Activated effector memory CD4-positive, alpha-beta T cell treated with anti-CD3 and anti-CD28 coated beads, Interleukin-2, amount 50 U/mL, for 16 hours (primary cell): ENCODE data around the gene OVAAL.
A peak's percentile ranks its signal among the peaks of the same experiment; 100 is the strongest.

ENCODE experiments used
- DNase-seq: peaks from one replicate; pipeline ENCODE4 v3.0.0-alpha.2; 2020

OVAAL gene

DNA sequence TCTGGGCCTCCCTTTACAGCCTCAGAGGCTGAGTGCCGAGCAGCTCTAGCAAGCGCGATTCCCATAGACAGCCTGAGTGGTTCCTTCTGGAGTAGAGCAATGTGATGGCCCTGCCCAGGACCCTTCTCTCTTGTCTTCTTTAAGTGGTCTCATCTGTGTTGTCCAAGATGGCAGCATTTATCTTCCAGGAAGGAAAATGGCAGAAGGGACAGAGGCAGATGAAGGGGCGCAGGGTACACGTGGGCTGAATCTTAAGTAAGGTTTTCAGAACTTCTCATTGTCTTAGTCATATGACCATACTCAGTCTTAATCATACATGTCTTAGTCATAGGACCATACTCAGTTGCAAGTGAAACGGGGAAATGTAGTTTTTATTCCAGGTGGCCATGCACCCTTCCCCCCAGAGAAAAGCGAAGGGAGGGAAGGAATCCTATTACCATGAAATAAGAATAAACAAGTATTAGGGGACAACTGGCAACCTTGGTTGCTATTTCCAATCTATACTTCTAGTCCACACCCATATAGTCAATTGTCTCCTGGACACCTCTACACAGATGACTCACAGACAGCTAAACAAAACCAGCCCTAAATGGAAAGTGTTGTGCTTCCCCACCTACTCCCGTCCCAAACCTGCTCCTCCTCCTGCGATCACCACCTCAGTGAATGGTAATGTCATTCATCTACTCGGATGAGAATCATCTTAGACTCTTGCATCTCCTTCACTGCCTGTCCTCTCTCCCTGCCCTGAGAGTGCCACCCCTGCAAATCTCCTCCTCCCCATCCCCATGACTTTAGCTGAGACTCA lies 13.3 kb downstream of the OVAAL start:
- DNase-seq = peak; percentile 75

DNA sequence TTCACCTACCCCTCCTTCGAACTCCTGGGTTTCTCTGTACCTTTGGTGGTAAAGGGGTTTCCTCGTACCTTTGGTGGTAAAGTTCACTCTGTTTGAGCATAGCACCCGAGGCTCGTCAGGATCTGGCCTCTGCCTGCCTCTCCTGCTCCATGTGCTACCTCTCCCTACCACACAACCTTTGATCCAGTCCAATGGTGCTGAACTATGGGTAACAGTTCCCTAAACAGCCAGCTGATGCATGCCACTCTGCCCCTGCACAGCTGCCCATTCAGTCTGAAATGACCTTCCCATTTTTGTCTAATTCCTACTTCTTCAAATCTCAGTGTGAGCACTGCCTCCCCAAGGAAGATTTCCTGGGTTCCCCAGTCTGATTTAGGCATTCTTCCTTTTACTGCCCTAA lies 14.0 kb downstream of the OVAAL start:
- no peak for DNase-seq

DNA sequence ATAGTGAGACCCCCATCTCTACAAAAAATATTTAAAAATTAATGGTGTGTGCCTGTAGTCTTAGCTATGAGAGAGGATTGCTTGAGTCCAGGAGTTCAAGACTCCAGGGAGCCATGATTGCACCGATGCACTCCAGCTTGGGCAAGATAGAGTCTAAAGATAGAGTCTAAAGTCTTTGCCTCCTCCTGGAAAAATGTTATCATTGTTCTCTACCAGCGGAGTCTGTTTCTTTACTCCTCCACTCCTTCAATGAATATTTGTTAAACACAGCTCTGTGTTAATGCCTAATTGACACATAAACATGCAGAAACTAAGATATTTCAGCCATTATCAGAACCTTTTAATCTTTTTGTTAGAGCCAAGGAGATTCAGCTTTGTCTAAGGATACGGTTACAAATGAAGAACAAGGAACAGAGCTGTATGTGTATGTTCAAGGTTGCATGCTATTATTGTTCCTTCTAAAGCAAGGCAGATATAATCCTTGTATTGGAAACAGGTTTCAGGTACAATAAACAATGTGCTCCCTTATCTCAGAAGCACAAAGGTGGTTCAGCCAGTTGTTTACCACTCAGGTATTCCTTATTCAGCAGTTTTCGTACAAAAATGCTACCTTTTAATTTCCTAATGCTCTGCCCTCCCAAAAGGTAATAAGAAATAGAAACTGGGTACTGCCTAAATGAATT lies 15.4 kb downstream of the OVAAL start:
- no peak for DNase-seq

DNA sequence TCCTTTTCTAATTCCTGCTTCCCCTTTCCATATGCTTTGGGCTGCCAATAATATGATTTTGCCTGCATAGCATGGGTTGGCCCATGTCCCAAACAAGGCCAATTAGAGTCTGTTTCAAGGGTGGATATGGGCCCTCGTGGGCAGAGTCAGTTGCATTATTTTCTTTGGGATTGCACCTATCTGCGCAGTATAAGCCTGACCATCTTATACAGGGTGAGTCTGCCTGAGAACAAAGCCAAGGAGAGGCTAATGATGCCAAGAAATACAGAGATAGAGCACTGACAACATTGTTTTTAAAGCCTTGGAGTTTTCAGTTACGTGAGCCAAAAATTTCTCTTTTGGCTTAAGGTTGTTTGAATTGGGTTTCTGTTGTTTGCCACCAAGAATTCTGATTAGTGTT lies 18.6 kb downstream of the OVAAL start:
- no peak for DNase-seq

DNA sequence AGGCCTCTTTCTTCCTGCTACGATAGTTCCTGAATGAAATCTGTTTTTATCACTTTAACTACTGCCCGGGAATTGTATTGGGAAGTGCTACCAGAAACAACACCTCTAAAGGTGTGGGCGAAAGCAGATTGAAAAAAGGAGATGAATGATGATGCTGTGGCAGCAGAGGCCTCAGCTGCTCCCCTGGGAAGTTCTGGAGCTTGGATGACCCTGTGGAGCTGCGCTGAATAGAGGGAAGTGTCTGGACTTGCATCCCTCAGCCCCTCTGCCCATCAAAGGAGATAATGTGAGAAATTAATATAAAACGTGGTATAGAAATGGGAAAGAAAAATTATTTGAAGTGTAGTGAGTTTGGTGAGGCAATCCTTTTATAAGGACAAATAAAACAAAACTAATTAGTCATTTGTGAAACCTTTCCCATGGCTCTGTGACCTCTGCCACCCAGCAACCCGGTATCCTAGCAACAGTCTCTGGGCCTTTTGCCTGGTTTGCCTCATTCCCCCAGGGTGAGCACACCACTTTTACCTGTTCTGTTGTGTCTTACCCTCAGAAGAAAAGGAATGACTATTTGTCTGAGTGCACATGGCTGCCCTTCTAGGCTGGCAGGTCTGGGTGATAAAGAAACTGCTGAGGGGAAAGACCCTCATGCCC lies 21.3 kb downstream of the OVAAL start:
- DNase-seq = no peak

DNA sequence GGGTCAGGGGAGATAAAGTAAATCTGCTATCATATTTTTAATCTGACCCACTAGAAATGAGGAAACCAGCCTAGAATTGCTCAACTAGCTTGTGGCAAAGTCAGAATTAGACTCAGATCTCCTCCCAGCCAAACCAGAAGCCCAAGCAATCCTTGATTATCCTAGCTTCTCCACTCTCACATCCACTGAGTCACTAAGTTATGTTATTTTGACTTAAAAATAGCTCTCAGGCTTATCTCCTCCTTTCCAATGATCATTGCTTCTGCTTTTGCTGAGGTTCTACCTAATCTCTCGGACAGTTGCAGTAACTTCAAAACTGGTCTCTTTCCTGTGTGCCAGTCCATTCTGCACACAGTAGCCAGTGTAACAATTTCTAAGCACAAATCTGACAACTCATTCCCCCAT lies 22.9 kb downstream of the OVAAL start:
- DNase-seq = no peak

DNA sequence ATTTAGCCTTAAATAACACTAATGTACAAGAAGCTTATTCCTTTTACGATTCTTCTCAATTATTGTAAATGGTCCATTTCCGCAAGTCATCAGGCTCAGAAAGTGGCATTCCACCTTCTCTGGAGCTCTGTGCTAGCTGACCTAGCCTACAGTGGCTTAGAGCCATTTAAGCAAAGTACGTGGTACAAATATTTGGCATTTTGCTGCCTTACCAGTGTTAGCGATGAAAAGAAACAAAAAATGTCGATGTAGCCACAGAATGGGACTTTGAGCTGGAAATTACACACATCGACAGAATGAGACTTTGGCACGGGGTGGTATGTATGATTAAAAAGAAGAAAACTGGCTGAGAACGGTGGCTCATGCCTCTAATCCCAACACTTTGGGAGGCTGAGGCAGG lies 26.1 kb downstream of the OVAAL start:
- DNase-seq = no peak

DNA sequence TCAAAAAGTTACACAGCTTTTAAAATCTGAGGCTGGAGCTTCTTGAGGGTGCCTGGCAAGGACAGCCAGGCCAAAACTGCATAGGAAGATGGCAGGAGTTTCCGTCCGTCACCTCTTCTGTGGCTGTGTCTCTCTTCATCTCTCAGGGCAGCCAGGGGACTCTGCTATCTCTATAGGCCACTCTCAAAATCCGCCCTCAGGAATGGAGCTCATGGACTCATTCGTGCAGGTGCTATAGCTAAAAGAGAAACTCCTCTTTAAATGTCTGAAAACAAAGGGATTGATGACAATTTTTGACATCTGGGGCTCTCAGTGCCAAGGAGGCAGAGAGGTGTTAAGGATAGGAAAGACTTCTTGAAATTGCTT lies 27.2 kb downstream of the OVAAL start:
- DNase-seq = no peak

DNA sequence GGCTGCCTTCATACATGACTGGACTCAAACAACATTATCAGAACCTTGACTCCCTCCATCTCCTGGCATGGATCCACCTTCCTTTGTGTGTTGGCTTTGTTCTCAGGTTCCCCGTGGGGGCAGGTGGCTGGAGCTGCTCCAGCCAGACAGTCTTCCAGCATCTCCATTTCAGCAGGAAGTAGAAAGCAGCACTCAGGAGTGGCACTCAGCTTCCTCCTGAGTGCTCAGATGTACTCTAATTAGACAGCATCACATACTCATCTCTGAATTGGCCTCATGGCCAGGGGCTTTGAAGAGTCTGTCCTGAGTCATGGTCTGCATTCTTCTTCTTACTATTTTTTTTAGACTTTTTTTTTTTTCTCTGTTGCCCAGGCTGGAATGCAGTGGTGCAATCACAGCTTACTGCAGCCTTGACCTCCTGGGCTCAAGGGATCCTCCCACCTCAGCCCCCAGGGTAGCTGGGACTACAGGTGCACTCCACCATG lies 27.9 kb downstream of the OVAAL start:
- no peak for DNase-seq

DNA sequence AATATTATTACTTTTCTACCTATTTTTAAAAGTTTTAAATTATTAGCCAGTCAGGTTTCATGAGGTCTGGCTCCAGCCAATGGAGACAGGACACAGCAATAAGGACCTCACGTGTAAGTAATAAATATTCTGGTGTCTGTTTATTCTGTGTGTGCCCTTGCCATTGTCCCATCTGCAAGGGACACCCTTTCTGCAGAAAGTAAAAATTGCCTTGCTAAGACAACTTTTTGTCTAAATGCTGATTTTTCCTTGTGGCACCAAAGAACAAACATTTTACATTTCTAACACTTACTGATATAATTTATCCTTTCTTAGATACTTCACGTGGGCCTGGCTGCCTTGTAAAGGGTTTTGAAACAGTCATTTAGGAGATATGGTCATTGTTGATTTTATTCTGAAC lies 29.4 kb downstream of the OVAAL start:
- DNase-seq = no peak

DNA sequence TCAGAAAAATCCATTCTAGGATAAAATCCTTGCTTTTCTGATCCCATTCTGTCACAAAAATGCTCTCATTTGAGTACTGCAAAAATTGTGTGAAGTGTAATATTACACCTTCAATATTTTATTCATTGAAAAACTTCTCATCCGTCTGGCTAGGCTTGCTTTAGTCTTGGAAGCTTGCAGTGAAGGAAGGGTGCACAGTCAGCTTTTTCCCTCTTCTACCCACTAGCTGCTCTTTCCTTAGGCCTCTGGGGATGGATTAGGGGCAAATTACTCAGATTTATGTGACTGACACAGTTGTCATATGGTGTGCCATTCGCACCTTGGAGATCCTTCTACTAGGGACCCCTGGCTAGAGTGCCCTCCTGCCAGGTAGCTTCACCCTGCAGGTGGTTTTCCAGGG lies 32.1 kb downstream of the OVAAL start:
- DNase-seq = no peak

DNA sequence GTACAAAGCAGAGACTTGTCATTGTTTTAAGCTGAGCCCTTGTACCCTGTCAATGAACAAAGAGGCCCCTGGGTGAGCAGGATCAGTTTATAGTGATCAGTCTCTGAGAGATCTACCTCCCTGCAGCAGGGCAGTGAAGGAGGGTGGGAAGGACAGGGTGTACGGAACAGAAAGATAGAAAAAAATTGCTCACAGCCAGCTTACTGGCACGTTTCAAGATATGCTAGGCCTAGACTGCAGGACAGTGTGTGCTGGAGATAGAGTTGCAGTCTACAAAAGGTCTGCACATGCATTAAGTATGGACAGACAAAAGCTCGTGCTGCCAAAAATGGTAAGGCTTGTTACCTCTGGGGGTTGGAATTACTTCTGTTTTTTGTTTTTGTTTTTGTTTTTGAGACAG lies 34.6 kb downstream of the OVAAL start:
- DNase-seq = no peak

DNA sequence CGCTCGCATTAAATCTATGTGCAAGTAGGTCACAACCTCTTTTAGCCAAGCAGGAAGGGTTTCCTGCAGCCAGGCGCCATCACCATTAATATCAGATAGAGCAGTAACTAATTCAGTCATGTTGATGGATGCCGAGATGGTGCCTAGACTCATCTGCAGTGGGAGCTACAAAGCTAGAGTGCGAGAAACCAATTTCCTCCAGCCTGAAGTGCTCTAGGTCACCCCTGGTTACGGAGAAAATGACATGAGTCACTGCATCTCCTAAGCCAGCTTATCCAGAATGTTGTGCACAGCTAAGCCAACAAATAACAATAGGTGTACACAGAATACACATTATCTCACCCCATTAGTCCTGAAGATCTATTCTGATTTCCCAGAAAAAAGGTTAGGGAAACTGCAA lies 36.0 kb downstream of the OVAAL start:
- no peak for DNase-seq

DNA sequence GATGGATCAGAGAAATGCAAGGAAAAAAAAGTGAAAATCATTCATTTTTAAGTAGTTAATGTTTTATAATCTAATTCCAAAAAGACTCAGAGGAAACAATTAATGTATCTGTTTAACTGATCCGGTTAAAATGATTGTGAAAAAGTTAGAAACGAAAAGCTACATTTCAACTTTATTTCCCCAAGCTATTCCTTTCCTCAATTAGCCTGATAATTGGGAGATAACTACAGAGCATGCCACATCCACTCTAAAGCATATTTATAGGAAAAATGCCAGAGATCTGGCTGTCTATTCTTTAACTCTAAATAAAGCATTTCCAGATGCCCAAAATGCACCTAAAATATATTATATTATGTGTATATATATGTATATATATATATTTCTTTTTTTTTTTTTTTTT lies 37.2 kb downstream of the OVAAL start:
- no peak for DNase-seq

DNA sequence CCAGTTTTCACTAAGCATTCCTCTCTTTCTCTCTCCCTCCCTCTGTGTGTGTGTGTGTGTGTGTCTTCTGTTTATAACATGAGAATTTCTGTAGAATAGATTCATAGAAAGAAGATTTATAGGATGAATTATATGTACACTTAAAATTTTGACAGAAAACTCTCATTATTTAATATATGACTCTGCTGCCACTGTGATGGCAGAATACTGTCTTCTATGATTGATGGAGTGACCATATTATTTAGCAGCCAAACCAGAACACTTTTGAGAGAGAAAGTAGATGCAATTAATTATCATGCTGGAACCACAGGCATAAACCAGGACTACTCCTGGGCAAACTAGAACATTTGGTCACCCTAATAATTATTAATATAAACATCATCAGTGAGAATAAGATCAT lies 38.8 kb downstream of the OVAAL start:
- no peak for DNase-seq

DNA sequence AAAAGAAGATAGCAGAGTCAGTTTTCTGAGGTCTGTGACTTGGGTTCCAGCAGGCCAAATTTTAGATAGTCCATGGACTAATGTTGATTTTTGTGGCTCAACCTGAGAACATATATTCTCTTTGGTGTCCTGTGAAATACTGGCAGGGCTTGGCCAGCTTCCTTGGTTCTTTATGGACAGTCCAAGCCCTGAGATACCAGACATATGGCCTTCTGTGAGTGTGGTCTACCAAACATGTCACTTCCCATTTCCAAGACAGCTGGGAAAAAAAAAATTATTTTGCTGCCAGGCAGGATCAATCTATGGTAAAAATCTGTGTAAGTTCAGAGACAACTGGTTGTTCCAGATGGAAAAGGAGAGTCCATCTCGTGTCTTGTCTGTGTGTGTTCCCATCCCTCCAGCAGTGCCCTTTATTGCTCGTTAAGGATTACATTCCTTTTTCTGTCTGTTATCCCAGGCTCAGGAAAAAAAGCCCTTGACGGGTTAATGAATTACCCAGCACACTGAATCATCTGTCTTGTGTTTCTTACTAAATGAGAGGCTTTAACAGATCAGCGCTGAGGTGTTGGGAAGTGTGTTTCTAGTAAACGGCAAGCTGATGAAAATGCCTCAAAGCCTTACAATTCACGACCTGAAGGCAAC lies 39.7 kb downstream of the OVAAL start:
- no peak for DNase-seq

DNA sequence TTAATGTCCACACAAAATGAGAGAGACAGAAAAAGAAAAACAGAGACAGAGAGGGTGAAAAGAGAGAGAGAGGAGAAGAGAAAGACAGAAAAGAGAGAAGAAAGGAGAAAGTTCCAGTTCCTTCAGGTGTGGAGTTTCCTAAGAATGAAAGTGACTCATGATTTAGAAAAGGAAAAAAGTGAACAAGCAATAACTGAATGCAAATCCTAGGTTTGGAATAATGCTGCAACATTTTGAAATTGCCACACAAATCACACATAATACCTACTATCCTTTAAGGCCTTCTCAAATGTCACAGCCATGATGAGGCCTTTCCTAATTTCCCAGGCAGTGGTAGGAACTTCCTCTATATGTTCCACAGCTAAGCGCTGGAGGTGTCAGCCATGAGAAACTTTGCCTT lies 41.6 kb downstream of the OVAAL start:
- DNase-seq = no peak

DNA sequence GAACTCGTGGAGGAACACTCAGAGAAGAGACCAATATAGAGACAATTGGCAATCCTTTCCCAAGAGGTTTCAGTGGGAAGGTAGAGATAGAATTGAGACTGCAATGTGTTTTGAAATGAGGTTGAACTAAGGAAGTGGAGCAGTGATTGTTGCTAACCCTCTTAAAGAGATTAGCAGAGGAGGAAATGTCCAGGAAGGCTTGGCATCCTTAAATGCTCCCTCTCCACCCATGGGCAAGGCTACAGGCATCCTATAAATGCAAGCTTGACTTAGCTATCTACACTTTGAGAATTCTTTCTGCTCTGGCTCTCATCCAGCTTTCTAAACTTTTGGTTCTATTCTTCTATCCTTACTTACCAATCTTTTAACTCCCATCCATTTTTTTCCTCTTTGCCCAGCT lies 42.7 kb downstream of the OVAAL start:
- no peak for DNase-seq

DNA sequence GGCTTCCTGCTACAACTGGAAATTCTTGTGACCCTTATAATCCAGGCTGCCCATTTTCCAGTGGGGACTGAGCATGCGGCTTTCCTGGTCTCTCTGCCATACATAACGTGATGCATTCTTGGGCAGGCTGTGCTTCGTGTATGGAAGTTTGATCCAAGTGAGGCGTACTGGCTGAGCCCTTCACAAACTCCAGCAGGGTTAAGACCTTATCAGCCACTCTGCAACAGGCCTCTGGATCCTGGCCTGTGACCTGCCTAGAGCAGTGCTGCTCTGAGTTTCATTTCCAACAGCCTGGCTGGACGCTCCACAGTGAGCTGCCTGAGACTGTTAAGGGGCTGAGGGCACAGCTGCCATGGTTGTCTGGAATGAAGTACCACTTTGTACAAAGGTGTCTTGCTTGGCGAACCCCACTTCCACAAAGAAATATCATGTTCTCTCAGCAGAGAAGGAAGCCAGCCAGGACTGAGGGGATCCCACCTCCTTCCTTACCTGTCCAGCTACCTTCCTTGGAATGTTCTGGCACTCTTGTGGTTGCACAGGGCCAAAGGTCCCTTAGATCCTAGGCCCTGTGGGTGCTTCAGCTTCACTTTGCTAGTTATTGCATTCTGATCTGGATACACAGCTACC lies 44.6 kb downstream of the OVAAL start:
- no peak for DNase-seq

DNA sequence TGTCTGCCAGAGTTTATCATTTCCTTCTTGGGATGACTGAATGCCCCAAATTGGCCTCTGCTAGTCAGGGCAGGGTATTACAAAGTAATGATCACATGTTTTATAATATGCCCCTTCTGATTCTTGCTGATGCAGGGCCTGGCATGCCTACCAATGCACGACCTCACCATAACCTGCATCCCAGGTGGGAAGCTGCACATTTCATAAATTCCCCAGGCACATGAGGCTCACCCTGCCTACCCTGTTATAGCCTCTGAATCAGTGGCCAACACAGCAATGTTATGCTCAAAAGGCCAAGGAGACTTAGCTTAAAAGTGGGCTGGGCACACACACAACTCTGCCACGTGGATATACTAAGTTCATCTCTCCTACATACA lies 45.1 kb downstream of the OVAAL start:
- DNase-seq = no peak

DNA sequence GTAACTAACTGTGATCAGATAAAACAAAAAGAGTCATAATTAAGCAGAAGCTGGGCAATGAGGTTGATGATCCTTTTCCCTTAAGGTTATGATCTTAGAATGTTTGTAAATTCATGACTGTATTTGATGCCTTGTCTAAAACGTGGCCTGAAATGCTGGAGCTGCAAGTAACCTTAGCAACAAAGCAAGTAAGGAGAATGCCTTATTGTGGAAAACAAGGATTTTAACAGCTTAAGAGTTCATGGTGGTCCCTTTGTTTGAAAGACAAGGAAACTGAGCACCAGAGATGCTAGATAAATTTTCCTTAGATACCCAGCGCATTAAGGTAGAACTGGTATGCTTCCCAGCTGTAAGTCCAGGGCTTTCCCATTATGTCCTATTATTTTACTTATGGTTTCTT lies 47.4 kb downstream of the OVAAL start:
- no peak for DNase-seq

DNA sequence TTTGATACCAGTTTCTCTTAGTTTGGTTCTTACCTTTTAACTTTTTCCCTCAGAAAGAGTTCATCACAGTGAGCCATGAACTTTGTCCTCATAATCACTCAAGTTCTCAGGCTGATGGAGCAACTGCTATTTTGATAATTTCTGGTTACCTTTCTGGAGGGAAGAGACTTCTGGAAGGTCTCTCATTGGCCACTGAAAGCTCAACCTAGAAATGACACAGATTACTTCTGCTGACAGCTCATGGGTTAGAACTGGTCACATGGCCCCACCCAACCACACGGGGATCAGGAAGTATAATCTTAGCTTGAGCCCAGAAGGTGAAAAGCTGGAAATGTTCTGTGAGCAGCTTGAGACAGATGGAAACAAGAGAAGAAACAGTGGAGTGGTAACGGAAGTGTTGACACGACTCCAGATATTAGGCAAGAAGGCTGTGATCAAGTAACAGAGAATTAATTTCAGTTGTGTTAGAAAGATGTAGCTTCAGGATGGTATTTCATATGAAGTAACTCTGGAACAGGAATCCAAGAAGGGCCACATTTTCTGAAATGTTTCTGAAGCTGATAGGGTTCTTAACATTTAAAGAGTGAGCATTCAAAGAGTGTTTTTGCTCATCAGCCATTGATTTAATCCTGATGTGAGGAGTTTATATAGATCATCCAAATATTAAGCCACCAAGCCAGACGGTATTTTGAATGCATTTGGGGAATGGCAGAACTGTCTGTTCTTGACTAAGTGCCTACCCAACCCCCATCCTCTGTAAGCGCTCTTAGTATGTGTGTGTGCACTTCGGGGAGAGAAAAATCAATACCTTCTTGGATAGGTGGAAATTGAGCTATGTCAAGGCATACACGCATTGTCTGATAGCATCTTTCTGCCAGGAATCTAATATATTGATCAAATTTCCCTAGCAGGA lies 51.1 kb downstream of the OVAAL start:
- DNase-seq = no peak
